ENCODE data around the gene FEN1. TPM values are rescaled to one million over a fixed set of nuclear protein-coding genes. Genes with fewer than 3 reads are reported as not detected.

Gene FEN1
- total RNA-seq, 4 donors from 2014 or later = 11.4 to 38.1 (median 23.5) TPM

DNA sequence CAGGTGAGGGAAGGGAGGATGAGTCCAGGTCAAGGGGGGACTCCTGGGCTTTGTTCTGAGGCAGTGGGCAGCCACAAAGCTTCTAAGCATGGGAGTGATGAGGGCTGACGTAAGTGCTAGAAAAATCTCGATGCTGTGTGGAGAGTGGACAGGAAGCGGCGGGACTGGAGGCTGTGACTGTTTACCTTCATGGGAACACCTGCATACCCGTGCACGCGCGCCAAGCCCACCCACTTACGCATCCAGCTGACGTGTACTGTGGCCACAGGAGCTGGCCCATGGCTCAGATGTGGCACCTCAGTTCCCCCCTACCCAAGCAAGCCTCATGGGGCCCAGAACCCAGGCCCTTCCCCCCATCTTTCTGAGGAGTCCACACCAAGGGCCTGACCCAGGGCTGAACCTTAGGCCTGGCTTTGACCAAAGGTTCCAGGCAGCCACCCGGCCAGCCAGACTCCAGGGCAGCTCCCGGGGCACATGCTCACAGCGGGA lies 26.3 kb upstream of the FEN1 start:
- no peaks in the 10 kb centered on the region for H3K36me3 ChIP-seq
- TF ChIP-seq POLR2A (IDR thresholded peaks at IDR 0.05) = no peak
- TF ChIP-seq, protein P1, sequence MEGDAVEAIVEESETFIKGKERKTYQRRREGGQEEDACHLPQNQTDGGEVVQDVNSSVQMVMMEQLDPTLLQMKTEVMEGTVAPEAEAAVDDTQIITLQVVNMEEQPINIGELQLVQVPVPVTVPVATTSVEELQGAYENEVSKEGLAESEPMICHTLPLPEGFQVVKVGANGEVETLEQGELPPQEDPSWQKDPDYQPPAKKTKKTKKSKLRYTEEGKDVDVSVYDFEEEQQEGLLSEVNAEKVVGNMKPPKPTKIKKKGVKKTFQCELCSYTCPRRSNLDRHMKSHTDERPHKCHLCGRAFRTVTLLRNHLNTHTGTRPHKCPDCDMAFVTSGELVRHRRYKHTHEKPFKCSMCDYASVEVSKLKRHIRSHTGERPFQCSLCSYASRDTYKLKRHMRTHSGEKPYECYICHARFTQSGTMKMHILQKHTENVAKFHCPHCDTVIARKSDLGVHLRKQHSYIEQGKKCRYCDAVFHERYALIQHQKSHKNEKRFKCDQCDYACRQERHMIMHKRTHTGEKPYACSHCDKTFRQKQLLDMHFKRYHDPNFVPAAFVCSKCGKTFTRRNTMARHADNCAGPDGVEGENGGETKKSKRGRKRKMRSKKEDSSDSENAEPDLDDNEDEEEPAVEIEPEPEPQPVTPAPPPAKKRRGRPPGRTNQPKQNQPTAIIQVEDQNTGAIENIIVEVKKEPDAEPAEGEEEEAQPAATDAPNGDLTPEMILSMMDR (IDR thresholded peaks at IDR 0.05) = no peak
- H3K9me3 ChIP-seq = no peaks in the 10 kb centered on the region
- no peaks in the 10 kb centered on the region for H3K4me1 ChIP-seq
- no peak overlapping the region for H3K4me3 ChIP-seq
- intact Hi-C loops (cut with DNase I) = no loop called here
- no peak for DNase-seq
- 66 to 74% methylated on average over 11 to 13 of the region's 13 CpGs for WGBS, 2 donors
- no peak overlapping the region for H3K27ac ChIP-seq
- peaks cover 0 to 49% (median 0%) of the 10 kb centered on the region in 4 donors for H3K27me3 ChIP-seq

DNA sequence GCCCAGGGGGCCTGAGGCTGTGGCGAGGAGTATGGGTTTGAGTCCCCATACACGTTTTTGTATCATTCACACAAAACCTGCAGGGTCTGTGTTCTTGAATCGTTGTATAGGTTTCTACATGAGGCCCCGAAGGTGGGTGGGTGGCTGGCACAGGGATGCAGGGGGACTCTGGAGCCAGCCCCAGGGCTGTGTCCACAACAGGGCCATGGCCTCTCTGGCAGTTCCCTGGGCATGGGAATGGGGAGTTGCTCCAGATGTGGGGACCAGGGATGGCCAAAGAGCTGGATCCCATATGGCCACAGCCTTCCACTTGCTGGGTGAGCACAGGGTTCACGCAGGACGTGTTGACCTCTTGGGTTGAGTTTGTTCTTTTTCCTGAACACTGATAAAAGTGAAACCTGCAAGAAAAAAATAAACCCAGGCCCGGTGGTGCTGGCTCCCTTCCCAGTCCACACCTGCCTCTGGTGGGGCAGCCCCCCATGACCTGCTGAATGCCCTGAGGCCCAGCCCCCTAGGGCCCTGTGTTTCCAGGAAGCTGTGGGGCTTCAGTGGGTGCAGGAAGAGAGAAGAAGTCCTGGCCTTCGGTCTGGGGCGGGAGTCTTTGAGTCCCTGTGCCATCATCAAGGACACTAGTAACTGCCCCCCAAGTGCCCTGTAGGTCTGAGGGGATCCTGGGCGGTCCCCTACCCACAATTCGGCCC lies 24.2 kb upstream of the FEN1 start:
- no peaks in the 10 kb centered on the region for H3K4me1 ChIP-seq
- H3K9me3 ChIP-seq = no peaks in the 10 kb centered on the region
- peaks cover 0 to 29% (median 0%) of the 10 kb centered on the region in 4 donors for H3K27me3 ChIP-seq
- WGBS, 2 donors = 50 to 63% methylated on average over 5 to 7 of the region's 11 CpGs
- no peak for DNase-seq
- intact Hi-C loops (cut with DNase I) = no loop called here
- H3K4me3 ChIP-seq = no peak overlapping the region
- no peaks in the 10 kb centered on the region for H3K36me3 ChIP-seq
- no peak for TF ChIP-seq POLR2A (IDR thresholded peaks at IDR 0.05)
- TF ChIP-seq, protein P1 (IDR thresholded peaks at IDR 0.05) = no peak
- H3K27ac ChIP-seq = no peak overlapping the region

DNA sequence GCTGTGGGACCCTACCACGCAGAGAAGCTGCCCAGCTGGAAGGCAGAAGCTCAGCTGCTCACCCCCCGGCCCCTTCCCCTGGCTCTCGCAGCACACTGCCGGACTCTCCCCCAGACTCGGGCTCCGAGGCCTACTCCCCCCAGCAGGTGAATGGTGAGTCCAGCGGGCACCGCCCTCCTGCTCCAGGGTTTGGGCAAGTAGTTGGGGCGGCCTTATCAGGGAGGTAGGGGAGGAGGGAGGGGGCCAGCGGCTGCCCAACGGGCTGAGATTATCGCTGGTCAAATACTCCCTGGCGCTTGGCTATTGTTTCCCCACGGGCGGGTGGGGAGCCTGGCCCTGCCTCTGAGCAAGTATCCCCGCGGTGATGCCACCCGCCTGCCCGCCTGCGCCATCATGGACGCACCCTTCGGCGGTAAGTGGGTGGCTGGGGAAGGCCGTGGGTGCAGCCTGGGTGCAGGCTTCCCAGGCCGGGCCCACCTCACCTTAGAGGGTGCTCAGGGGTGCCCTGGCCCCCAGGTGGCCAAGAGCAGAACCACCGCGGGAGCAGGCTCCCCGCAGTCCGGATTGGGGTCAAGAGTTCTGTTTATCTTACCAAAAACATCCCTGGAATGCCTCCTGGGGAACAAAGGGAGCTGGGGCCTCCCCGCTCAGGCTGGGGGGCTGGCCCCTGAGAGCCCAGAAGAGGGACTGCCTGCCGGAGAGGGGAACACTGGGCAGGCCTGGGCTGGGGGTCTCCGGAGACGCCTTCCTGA lies 23.4 kb upstream of the FEN1 start:
- Histone ChIP-seq H3K27me3 (peaks cover 0 to 21% (median 0%) of the 10 kb centered on the region in 4 donors), H3K9me3 (no peaks in the 10 kb centered on the region), H3K4me1 (no peaks in the 10 kb centered on the region), H3K36me3 (no peaks in the 10 kb centered on the region), H3K4me3 (no peak overlapping the region), H3K27ac (no peak overlapping the region)
- no CpG with 5 or more reads among the region's 33 CpGs for WGBS, 2 donors
- no peak for DNase-seq
- TF ChIP-seq POLR2A (IDR thresholded peaks at IDR 0.05) = no peak
- TF ChIP-seq, protein P1 (IDR thresholded peaks at IDR 0.05) = no peak
- intact Hi-C loops (cut with DNase I) = no loop called here

DNA sequence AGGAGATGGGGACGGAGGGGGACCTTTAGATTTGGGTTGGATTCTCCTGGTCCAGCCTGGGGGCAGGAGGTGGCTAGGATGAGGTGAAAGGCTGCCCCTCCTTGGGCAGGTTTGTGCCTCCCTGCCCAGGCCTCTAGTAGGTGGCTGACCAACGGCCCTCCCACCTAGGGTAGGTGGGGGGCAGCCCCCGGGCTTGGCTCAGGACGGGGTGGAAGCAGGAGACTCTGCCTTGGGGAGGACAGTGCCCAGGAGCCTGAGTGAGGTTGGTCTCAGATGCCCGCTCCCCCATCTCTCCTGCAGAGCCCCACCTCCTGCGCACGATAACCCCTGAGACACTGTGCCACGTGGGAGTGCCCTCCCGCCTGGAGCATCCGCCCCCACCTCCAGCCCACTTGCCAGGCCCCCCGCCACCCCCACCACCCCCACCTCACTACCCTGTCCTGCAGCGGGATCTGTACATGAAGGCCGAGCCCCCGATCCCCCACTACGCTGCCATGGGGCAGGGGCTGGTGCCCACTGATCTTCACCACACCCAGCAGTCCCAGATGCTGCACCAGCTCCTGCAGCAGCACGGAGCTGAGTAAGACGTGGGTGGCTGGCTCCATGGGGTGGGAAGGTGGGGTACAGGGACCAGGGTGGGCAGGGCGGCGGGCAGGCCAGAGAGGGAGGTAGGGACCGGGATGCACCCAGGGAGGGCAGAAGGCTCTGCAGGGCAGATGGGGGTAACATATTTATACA lies 22.6 kb upstream of the FEN1 start:
- no peak overlapping the region for H3K27ac ChIP-seq

More for the DNA sequence above, 22.6 kb upstream of the FEN1 start:
- 54 to 89% methylated on average over 3 to 10 of the region's 20 CpGs for WGBS, 2 donors
- no peak for DNase-seq
- TF ChIP-seq, protein P1 (IDR thresholded peaks at IDR 0.05) = no peak
- TF ChIP-seq POLR2A (IDR thresholded peaks at IDR 0.05) = no peak
- Histone ChIP-seq H3K4me1 (no peaks in the 10 kb centered on the region), H3K27me3 (peaks cover 0 to 13% (median 0%) of the 10 kb centered on the region in 4 donors), H3K9me3 (no peaks in the 10 kb centered on the region), H3K36me3 (no peaks in the 10 kb centered on the region), H3K4me3 (no peak overlapping the region)
- intact Hi-C loops (cut with DNase I) = no loop called here
